ENCODE measurements around the gene NUBP2.
A peak's percentile ranks its signal among the peaks of the same experiment; 100 is the strongest.

NUBP2 gene

DNA sequence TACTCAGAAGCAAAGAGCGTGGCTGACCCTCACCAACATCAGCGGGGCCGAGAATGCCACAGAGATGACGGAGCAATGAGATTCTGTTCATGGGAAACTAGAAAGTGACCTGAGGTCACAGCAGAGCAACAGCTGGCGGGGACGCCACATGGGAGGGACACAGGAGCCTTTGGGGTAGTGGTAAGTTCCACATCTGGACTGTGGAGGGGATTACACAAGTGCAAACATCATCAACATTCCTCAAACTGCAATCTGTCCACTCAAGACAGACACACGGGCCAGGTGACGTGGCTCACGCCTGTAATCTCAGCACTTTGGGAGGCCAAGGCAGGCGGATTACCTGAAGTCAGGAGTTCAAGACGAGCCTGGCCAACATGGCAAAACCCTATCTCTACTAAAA lies 32.7 kb downstream of the NUBP2 start:
- DNase-seq = no peak

DNA sequence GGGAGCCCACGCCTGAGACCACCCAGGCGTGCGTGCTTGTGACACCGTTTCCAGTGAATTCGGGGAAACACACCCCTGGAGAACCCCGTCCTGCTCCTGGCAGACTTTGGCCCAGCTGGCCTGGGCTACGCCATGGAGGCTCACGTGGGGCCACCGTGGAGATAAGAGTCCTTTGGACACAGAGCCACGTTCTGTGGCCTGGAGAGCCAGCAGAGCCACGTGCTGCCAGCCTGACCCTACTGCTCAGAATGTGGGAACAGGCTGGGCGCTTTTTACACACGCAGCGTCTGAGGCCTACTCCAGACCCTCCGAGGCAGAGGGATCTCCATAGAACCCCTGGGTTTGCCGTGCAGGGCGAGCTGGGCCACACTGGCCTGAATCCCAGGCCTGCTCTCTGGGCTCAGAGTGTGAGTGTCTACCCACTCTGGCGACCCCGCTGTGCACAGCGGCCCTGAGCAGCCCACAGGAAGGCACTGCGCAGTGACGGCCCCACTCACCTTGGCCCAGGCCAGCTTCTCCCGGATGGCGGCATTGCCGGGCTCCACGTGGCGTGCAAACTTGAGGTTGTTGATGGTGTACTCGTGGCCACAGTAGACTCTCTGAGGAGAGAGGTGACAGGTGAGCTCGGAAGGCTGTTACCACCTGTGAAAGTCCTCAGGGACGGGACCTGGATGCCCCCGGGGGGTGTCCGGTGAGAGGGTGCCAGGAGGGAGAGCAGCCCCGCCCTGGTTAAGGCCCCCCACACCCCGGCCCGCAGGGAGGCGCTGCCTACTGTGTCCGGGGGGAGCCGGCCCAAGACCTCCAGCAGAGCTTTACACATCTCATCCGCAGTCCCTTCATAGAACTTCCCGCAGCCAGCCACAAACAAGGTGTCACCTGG lies 33.9 kb downstream of the NUBP2 start:
- no peak for DNase-seq

DNA sequence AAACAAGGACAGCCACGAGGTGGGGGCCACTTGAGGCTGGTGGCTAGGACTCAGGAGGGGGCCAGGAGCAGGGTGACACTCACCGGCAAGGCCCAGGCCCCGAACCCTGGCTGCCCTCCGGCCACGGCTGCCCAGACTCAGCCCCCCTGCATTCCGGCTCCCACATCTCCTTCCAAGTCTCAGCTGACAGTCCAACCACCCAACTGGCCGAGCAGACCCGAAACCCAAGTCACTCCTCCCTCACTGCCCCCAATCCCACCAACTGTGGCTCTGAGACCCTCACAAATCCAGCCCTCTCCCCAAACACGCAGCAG lies 34.5 kb downstream of the NUBP2 start:
- DNase-seq = no peak

DNA sequence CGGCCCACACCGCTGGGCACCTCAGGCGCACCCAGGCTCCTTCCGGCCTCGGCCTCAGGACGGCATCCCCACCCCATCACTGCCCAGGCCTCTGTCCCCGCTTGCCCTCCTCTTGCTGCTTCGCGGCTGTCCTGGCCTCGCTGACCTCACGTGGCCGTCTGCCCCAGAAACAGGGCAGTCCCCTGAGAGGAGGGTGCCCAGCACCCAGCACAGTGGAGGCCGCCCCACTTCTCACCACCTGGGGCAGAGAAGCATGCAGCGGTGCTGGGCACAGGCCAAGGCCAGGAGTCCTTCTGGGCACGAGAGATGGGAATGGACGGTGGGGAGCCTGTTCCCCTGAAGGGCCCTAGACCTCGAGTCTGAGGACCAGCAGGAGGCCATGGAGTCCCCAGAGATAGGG lies 35.0 kb downstream of the NUBP2 start:
- DNase-seq = no peak

DNA sequence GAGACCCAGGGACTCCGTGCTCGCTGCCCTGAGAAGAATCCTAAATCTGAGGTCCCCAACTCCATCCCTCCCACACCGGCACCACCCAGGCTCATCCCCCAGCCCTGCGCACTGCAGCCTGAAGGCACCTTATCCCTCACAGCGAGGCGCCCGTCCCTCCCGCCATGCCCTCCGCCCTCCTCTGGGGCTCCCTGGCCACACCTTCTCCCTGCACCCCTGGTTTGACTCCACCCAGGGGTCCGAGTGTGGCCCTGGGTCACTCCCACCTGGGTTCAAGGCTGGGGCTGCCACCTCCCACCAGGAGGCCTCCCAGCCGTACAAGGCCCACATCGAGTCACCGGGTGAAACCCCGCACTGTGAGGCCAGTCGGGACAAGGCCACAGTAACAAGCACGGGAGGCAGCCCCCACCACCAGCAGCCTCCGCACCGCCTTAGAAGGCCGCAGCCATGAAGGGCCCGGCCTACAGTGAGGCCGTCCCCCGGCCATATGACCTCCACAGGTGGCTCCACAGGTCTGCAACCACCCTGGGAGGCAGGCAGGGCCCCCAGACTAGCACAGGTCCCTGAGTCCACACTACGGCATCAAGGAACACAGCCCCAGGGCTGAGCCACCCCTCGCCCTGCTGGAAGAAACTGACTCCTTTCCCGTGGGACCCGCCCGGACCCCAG lies 35.6 kb downstream of the NUBP2 start:
- DNase-seq = no peak

DNA sequence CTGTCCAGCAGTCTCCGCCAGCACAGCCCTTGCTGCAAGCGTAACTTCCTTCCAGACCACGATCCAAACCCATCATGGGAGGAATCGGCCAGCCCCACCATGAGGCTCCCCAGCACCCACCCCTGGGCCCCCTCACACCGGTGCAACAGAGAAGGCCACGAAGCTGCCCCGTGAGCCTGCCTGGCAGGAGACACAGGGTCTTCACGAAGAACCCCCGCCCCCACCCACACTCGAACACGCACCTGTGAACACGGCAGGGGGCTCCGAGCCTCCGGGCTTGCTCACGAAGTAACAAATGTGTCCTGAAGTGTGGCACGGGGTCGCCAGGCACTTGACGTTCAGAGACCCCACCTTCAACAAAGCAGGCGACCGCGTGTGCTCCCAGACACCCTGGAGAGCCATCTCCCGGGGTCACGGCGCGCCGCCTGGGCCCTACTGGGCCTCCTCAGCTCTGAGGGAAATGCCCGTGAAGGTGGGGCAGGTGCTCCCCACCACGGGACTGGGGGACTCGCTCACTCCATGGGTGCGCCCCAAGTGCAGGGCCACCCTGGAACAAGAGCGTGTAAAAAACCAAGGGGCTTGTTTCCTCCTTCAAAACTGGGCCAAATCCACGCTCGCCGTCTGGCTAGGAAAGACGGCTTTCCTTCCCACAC lies 36.2 kb downstream of the NUBP2 start:
- DNase-seq = no peak

DNA sequence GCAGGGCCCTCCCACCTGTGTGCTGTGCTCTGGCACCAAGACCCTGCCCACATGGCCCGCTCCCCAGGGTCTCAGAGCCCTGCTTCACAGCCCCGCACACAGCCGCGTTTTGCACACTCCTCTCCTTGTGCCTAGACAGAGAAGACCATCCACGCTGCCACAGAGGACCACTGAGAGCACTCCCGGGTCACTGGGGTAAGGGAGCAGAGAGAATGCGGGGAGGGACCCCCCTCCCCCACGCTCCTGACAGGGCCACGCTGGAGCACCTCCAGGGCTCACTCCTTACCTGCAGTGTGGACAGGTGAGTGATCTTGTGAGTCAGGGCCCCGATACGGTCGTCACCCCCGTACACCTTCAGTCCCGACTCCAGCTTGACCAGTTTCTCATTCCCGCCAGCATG lies 36.9 kb downstream of the NUBP2 start:
- no peak for DNase-seq

DNA sequence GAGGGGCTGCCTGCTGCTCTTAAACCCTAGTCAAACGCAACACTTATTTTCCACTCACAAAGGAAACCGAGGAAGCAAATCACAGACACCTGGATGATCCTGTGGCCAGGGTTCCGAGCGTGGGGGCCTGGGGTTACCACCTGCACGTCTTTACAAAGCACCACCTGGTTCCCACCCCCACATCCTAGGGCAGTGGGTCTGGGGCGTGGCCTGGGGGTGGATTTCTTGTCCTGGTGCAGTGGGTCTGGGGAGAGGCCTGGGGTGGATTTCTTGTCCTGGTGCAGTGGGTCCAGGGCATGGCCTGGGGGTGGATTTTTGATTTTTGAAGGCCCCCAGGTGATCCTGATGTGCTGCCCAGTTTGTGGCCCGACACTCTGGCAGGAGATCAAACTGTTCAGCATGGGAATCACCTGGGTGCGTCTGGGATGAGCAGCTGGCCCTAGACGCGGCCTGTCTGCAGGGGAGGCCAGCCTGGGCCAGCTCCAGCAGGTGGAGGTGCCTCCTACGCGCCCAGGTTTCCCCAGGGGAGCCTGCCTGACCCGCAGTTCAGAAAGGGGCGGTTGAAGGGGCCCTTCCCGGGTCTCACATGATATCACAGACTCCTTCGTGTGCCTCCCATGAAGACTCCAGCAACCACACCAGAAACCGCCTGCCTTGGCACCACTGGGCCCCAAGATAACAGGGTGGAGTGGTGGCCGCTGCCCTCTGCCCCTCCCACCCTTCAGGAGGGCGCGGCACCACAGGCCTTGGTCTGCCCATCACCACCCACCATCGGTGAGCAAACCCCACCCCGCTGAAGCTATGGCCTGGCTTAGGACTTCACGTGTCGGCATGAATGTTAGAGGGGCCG lies 37.6 kb downstream of the NUBP2 start:
- no peak for DNase-seq

DNA sequence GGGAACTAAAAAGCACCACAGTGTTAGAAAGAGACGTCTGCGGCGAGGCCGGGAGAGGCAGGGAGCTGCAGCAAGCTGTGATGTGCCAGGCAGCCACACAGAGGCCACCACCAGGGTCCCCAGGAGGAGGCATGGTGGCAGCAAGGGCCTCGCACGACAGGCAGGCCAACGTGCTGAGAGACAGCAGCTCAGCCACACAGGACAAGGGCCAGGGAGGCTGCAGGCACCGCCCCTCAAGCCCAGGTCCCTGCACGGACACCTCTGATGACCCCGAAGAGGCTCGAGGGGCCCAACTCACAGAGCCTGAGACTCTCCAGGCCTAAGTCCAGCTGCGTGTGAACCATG lies 38.2 kb downstream of the NUBP2 start:
- DNase-seq = no peak

DNA sequence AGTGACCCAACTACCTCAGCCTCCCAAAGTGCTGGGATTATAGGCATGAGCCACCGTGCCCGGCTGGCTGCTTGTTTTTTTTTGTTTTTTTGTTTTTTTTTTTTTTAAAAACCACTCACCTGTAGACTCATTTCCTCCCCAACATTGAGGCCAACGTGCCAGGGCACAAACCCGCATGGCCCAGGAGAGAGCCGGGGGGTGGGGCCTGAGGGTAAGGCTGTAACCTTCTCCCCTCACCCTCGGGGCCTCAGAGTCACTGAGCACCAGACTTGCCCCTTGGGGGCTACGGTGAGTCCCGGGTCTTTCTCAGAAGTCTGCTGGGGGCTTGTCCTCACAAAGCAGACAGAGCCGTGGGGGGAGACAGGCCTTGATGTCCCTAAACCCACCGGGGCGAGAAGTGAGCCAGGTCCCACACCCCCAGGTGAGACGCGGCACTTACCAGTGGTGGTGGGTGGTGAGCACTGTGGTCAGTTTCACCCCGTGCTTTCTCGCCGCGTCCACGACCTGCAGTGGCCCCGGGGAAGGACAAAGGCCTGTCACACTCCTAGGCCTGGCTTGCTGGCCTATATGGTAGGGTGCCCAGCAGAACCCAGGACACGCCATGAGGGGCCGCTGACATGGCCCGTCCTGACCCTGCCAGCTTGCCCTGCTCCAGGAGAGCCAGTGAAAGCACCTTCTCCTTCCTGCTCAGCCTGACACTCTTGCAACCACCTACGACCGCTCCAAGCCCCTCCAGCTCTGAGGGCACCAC lies 39.3 kb downstream of the NUBP2 start:
- no peak for DNase-seq

DNA sequence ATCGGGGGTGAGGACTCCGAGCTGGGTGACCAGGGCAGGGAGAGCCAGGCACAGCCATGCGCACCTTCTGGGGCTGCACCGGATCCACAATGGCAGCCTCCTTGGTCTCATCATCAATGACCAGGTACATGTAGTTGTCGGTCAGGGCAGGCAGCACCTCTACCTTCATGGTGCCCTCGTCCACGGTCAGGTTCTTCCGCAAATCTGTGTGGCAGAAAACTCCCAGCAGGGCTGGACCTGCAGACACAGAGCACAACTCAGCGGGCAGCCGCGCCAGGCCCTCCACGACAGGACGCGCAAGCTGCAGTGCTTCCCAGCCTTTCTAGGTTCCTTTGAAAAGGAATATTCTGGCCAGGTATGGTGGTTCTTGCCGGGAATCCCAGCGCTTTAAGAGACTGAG lies 40.0 kb downstream of the NUBP2 start:
- no peak for DNase-seq

DNA sequence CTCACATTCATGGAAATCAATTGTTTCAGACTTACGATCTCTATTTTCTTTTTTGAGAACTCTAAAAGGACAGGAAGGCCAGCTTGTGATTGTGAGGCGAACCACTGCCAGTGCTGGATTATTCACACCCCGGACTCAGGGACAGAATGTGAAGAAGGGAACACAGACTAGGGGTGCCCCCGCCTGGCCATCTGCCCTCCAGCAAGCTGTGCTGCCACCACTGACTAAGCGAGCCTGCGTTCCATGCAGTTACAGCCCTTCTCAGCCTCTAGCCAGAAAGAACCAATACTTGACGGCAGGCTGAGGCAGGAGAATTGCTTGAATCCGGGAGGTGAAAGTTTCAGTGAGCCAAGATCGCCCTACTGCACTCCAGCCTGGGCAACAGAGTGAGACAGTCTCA lies 41.1 kb downstream of the NUBP2 start:
- no peak for DNase-seq

DNA sequence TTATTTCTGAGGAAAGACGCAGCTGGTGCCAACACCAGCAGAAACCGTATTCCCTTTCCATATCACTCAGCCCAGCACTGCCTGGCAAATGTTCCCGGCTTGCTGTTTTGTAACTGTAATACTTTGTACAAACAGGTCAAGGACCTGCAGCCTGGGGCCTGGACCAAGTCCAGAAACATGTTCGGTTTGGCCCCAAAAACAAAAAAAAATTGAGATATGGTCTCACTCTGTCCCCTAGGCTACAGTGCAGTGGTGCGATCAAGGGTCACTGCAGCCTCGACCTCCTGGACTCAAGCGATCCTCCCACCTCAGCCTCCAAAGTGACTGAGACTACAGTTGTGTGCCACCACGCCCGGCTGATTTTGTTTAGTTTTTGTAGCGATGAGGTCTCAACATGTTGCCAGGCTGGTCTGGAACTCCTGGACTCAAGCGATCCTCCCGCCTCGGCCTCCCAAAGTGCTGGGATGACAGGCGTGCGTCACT lies 42.7 kb downstream of the NUBP2 start:
- no peak for DNase-seq

DNA sequence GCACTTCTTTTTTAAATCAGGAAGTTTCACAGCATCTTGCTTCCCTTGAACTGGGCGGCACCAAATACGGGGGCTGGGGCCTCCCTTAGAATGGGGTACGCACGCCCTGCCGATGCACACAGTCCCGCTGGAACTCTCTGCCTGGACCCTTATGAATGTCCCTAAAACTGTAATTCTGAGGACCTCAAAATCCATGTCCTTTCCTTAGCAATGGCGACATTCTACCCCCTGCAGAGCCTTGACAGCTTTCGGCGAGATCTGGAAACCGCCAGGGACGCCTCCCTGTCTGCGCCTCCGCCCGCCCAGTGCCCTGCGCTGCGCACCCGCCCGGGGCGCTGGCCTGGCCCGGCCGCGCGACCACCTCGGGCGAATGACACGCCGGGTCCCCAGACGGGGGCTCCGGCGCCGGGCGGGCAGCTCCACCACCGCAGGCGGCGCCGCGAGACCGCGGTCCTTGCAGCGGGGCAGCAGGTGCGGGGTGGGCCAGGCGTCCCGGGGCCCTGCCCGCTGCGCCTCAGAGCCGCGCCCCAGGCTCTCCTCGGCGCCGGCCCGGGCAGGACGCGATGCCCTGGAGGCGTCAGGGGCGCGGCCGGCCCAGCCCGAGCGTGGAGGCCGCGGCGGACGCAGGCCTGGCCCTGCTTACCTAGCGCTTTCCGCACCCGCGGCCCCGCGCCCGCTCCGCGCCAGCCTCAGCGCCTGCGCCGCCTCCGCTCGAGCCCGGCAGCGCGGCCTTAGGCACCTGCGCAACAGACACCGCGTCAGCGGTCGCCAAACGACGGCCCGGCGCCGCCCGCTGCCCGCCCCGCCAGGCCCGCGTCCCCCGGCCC lies 43.3 kb downstream of the NUBP2 start:
- DNase-seq = peak; percentile 63 to 68

DNA sequence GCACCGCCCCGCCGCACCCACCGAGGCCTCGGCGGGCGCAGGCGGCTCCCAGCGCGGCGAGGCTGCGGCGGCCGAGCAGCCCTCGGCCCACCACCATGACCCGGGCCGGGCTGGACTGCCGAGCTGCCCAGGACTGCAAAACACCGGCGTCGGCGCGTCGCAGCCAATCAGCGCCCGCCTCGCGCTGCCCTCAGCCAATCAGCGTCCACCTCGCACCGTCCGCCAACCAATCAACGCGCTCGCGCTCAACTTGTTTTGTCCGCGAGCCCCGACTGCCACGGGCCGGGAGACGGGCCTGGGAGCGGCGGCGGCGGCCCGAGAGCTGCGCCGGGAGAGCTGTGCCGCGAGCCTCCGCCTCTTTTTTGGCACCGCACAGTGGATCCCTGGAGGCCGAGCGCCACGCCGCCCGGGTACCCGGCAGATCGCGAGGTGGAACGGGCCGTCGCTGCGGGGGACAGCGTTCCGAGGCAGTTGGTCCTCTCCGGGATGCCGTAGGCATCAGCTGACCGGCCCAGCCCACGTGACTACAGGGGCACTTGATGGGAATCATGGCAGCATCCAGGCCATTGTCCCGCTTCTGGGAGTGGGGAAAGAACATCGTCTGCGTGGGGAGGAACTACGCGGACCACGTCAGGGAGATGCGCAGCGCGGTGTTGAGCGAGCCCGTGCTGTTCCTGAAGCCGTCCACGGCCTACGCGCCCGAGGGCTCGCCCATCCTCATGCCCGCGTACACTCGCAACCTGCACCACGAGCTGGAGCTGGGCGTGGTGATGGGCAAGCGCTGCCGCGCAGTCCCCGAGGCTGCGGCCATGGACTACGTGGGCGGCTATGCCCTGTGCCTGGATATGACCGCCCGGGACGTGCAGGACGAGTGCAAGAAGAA lies 44.2 kb downstream of the NUBP2 start, which contains the start of the genes FAHD1 and HAGH:
TSS of gene FAHD1 (plus strand) at position 516 of the 883 bp plus-strand sequence. CDS start at position 549, 33 bp downstream.
TSS of gene HAGH (minus strand) at position 135 of the 883 bp plus-strand sequence. CDS start at position 97, 38 bp downstream.
- peak; percentile 84 to 86 for DNase-seq

DNA sequence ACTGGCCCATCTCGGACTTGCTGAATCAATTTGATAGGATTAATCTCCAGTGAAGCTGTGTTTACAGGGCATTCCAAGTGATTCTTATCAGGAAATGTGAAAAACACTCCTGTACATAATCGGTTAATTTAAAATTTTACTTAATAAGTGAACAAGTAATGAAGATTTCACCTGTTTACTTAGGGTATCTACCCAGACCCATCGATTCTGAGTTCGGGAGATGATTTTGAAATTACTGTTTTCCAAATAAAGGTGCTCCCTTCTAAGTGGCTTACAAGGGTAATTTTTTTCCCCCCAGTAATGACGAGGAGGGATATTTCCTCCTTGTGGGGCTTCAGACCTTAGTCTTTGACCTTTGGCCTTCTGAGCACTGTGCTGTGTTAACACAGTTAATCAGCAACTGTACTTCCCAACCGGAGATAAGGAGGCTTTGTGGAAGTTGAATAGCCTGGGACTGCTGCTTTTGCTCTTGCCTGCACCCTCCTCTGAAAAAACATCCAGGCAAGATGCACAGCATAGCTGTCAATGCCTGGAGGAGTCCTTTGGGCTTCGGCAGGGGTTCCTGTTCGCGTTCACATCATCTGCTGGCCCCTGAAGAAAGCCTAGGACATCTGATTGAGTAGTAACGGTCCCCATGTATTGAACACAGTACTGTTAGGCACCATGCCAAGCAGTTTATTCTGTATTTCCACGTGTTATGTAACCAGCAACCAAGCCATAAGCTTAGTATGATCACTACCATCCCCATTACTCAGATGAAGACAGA lies 46.1 kb downstream of the NUBP2 start:
- DNase-seq = no peak

DNA sequence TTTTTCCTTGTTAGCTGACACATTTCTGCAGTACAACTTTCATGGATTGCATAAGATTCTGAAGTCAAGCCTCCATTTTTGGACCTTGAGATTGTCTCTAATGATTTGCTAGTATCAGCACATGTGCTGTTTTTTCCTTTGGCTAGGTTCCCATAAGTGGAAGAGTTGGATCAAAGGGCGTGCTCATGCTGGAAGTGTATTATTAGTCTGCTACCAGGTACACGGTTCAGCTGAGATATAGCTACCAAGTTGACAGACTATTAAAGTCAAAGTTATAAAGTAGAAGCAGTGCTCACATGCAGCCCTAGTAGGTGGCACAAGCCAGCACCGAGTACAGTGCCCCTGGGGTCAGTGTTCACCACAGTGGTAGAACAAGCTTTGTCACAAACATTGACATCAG lies 47.5 kb downstream of the NUBP2 start:
- no peak for DNase-seq

DNA sequence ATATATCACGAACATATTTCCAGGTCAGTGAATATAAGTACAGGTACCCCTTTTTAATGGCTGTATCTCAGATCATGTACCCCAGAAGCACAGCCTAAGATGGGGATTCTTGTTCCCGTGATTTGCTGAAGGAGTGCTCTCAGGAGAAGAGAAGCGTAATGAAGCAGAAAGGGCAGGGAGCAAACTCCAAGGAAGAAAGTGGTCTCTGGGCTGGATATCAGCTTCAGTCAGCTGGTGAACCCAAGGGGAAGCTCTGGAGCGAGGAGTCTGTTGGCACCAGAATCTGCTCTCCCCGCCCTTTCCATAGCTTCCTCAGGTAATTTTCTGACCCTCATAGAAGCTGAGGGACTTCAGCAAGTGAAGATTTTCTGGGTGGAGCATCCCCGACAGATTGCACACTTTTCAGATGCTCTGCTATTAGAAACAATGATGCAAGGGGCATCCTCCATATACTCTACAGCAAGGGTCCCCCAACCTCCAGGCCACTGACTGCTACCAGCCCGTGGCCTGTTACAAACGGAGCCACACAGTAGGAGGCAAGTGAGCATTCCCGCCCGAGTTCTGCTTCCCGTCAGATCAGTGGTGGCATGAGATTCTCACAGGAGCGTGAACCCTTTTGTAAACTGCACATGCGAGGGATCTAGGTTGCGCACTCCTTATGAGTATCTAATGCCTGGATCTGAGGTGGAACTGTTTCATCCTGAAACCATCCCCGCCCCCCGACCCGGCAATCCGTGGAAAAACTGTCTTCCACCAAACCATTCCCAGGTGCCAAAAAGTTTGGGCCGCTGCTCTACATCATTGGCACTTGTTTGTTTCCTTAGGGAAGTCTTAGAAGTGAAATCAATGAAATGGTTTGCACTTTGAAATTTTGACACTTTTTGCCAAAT lies 48.7 kb downstream of the NUBP2 start:
- no peak for DNase-seq

All from stimulated activated CD4-positive, alpha-beta T cell treated with anti-CD3 and anti-CD28 coated beads, Interleukin-4, amount 100 ng/mL, for 4 hours (primary cell).